SK-N-MC (cell line): Measurements from ENCODE around the gene PRDX1.
"Not testable (repeated sequence)": the region's sequence is repeated elsewhere in the genome, so short reads cannot be mapped to it uniquely, and the experiment has no call there.

Experiments used
- DNase-seq: peaks from one replicate; pipeline ENCODE4 v3.0.0-alpha.2; 2011; ENCODE audit warnings: low read depth, low spot score
- H3K27ac ChIP-seq: fragments of 200-600 bp; sonication (generic); 2 replicates; pipeline ENCODE4 v1.5.1; 2016; ENCODE audit warnings: mixed run types
- H3K36me3 ChIP-seq: fragments of 200-600 bp; sonication (generic); 2 replicates; pipeline ENCODE4 v1.6.1; 2017; ENCODE audit warnings: antibody characterized with exemption, low read length, mixed read lengths; ENCODE audit not compliant: insufficient read depth
- H3K4me3 ChIP-seq: fragments of 200-600 bp; sonication (generic); 2 replicates; pipeline ENCODE4 v1.5.1; 2016
- H3K9ac ChIP-seq: fragments of 200-600 bp; sonication (generic); 2 replicates; pipeline ENCODE4 v1.8.0; 2017; ENCODE audit warnings: mixed run types, mixed read lengths; ENCODE audit not compliant: insufficient read length
- H3K9me3 ChIP-seq: fragments of 200-600 bp; sonication (generic); 2 replicates; pipeline ENCODE4 v1.6.1; 2017; ENCODE audit warnings: low read depth, mild to moderate bottlenecking, antibody characterized with exemption, low read length, moderate library complexity, mixed read lengths
- EZH2 ChIP-seq: fragments of 200-600 bp; sonication (generic); IDR thresholded peaks from one replicate; pipeline ENCODE4 v1.6.1; 2017; ENCODE audit warnings: antibody characterized with exemption
- FOXP2 ChIP-seq: optimal IDR thresholded peaks from 2 replicates; pipeline ENCODE3; 2011; ENCODE audit warnings: mild to moderate bottlenecking, moderate library complexity; ENCODE audit not compliant: insufficient read depth; ENCODE audit errors: extremely low read length, control extremely low read depth
- POLR2AphosphoS5 ChIP-seq: IDR thresholded peaks from 2 replicates; pipeline ENCODE4 v1.6.1; 2012; ENCODE audit warnings: mild to moderate bottlenecking, low read depth, low read length, borderline replicate concordance

The PRDX1 gene

DNA sequence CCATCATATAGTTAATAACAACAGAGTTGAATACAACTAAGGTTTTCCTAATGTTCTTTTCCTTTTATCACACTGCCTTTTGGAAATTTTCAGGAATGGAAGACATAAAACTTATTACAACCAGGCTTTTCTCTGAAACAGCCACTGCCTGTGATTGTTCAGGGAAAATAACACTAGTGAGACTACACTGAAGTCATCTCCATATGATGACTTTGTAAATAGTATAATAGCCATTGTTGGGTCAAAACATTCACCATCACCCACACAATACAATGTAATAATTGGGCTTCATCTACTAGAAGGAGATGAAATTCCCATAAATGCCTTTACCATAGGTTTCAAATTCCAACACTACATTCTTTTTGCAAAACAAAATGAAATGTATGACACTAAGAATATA, 35.7 kb downstream of the PRDX1 start:
- no peak overlapping the region for H3K4me3 ChIP-seq
- DNase-seq = no peak
- TF ChIP-seq FOXP2 (no peak), EZH2 (no peak), POLR2AphosphoS5 (no peak)
- no peaks in the 10 kb centered on the region for H3K36me3 ChIP-seq
- no peaks in the 10 kb centered on the region for H3K9me3 ChIP-seq
- H3K9ac ChIP-seq = no peak overlapping the region
- H3K27ac ChIP-seq = no peak overlapping the region

DNA sequence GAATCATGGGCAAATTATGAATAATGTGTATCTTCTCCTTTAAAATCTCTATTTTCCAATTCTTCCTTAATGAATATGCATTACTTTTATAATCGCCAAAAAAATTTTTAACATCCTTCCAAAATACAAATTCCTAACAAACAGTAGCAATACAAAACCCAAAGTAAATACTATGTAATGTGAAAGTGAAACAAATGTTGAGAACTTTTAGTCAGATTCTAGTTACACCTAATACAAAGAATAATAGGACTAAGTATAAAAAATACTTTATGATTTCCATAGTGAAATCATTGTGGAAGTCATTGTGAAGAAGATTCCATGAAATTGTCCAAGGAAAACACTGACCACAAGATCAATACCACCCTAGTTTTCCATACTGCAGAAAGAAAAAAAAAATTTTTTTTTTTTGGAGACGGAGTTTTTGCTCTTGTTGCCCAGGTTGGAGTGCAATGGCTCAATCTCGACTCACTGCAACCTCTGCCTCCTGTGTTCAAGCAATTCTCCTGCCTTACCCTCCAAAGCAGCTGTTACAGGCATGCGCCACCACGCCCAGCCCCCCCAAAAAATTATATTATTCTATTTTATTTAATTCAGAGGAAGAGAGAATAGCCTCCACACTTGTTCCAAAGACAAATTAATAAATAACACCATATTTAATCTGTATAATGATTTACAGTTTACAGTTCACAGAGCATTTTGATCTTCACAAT, 42.5 kb downstream of the PRDX1 start:
- no peaks in the 10 kb centered on the region for H3K9me3 ChIP-seq
- TF ChIP-seq FOXP2 (no peak), POLR2AphosphoS5 (no peak), EZH2 (no peak)
- no peak overlapping the region for H3K9ac ChIP-seq
- no peaks in the 10 kb centered on the region for H3K36me3 ChIP-seq
- DNase-seq = no peak
- no peak overlapping the region for H3K27ac ChIP-seq
- H3K4me3 ChIP-seq = no peak overlapping the region

GRCh38 chr1:45478121-45478814, 43.4 kb downstream of the PRDX1 start:
- Histone ChIP-seq H3K27ac (no peak overlapping the region), H3K9ac (no peak overlapping the region), H3K4me3 (no peak overlapping the region), H3K9me3 (no peaks in the 10 kb centered on the region), H3K36me3 (no peaks in the 10 kb centered on the region)
- no peak for TF ChIP-seq EZH2
- no peak for TF ChIP-seq FOXP2
- no peak for TF ChIP-seq POLR2AphosphoS5
- no peak for DNase-seq

DNA sequence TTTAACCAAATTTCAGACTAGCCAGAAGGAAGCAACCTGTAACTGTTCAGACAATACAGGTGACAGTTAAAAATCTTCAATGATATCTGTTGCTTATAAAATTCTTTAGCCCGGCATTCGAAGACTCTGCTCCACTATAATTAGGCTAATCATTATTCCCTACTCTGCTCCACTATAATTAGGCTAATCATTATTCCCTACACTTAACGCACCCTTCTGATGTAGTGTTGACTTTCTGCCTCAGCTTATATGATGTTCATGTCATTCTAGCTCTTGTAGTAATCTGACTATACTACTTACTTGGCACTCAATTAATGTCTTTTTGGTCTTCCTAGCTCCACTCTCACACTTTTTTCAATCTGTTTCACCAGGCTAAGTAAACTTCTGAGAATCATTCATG, 44.0 kb downstream of the PRDX1 start:
- Histone ChIP-seq H3K36me3 (no peaks in the 10 kb centered on the region), H3K9ac (no peak overlapping the region), H3K4me3 (no peak overlapping the region), H3K9me3 (no peaks in the 10 kb centered on the region), H3K27ac (no peak overlapping the region)
- no peak for DNase-seq
- TF ChIP-seq FOXP2 (no peak), POLR2AphosphoS5 (no peak), EZH2 (no peak)

GRCh38 chr1:45474194-45474593, 47.5 kb downstream of the PRDX1 start:
- not testable (repeated sequence) for H3K9ac ChIP-seq, H3K9me3 ChIP-seq, DNase-seq, H3K36me3 ChIP-seq, H3K4me3 ChIP-seq, H3K27ac ChIP-seq

DNA sequence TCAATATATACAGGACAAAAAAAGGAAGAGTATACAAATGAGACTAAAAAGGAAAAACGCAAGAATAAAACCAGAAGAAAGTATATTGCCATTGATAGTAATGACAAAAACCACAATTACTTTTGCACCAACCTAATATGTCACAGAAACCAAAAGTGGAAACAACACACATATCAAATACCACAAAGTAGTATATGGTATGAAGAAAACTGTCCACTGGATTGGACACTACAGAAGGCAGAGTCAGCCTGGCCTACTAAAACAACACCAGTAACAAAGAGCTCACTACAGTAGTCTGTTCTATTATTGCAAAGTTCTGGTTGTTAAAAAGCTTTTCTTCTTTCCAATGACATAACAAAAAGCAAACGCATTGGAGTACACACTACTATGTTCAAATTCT, 48.4 kb downstream of the PRDX1 start:
- Histone ChIP-seq H3K9me3 (no peaks in the 10 kb centered on the region), H3K36me3 (no peaks in the 10 kb centered on the region), H3K9ac (no peak overlapping the region), H3K27ac (no peak overlapping the region), H3K4me3 (no peak overlapping the region)
- DNase-seq = no peak
- TF ChIP-seq EZH2 = no peak
- no peak for TF ChIP-seq FOXP2
- TF ChIP-seq POLR2AphosphoS5 = no peak

GRCh38 chr1:45470306-45470798, 51.3 kb downstream of the PRDX1 start:
- DNase-seq = no peak
- no peak for TF ChIP-seq POLR2AphosphoS5
- no peak for TF ChIP-seq FOXP2
- TF ChIP-seq EZH2 = no peak
- H3K9me3 ChIP-seq = no peaks in the 10 kb centered on the region
- no peak overlapping the region for H3K4me3 ChIP-seq
- H3K9ac ChIP-seq = no peak overlapping the region
- no peaks in the 10 kb centered on the region for H3K36me3 ChIP-seq
- H3K27ac ChIP-seq = no peak overlapping the region

- H3K9me3 ChIP-seq, H3K27ac ChIP-seq, DNase-seq, H3K4me3 ChIP-seq, H3K36me3 ChIP-seq, H3K9ac ChIP-seq: not testable (repeated sequence)
Measured at GRCh38 chr1:45467353-45467752, 54.3 kb downstream of the PRDX1 start.

GRCh38 chr1:45465277-45465676, 56.4 kb downstream of the PRDX1 start:
- Histone ChIP-seq H3K9me3 (no peaks in the 10 kb centered on the region), H3K36me3 (no peaks in the 10 kb centered on the region), H3K27ac (no peak overlapping the region), H3K4me3 (no peak overlapping the region), H3K9ac (no peak overlapping the region)
- DNase-seq = no peak
- no peak for TF ChIP-seq FOXP2
- no peak for TF ChIP-seq EZH2
- TF ChIP-seq POLR2AphosphoS5 = no peak
